ENCODE results near the gene ICAM1.

The ICAM1 gene

DNA sequence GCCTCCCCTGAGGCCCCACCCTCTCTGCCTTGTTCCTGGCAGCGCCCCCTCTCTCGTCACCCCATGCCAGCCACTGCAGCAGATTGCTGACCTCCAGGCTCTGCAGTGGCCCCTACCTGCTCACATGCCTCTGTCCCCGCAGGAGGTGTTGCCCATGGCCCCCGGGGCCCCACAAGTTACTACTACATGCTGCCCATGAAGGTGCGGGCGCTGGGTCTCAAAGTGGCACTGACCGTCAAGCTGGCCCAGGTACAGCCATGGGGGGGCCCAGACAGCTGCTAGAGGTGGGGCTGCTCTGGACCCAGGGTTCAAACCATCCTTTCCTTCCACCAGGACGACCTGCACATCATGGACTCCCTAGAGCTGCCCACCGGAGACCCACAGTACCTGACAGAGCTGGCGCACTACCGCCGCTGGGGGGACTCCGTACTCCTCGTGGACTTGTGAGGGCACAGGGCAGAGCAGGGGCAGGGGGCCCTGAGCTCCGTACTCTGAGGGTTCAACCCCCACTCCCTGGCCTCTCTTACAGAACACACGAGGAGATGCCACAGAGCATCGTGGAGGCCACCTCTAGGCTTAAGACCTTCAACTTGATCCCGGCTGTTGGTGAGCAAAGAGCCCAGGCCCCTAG lies 12.7 kb upstream of the ICAM1 start:
- no peak for DNase-seq (ENCODE audit: low spot score)
- TF ChIP-seq, protein P1, sequence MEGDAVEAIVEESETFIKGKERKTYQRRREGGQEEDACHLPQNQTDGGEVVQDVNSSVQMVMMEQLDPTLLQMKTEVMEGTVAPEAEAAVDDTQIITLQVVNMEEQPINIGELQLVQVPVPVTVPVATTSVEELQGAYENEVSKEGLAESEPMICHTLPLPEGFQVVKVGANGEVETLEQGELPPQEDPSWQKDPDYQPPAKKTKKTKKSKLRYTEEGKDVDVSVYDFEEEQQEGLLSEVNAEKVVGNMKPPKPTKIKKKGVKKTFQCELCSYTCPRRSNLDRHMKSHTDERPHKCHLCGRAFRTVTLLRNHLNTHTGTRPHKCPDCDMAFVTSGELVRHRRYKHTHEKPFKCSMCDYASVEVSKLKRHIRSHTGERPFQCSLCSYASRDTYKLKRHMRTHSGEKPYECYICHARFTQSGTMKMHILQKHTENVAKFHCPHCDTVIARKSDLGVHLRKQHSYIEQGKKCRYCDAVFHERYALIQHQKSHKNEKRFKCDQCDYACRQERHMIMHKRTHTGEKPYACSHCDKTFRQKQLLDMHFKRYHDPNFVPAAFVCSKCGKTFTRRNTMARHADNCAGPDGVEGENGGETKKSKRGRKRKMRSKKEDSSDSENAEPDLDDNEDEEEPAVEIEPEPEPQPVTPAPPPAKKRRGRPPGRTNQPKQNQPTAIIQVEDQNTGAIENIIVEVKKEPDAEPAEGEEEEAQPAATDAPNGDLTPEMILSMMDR (IDR thresholded peaks at IDR 0.05; ENCODE audit: extremely low read depth, missing control alignments): no peak

DNA sequence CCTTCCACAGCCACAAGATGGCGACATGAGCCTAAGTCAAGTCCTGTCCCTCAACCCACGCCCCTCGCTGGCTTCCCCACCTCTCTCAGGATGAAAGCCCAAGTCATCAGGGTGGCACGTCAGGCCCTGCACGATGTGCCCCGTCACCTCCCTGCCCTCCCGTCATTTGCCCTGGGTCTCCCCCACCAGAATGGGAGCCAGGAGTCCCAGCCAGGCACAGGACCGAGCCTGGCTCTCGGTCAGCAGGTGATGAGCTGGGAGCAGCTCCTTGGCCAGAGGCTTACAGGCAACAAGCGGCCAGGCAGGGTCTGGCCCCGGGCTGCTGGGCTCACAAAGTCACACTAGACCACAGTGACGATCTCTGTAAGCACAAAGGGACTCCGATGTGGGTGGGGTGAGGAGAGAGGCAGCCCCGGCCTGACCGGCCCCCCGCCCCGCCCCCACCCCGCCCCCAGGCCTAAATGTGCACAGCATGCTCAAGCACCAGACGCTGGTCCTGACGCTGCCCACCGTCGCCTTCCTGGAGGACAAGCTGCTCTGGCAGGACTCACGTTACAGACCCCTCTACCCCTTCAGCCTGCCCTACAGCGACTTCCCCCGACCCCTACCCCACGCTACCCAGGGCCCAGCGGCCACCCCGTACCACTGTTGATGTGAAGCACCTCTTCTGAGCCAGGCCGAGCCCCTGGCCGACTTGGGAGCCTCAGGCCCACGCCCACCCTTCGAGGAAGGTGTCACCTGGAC lies 11.6 kb upstream of the ICAM1 start:
- TF ChIP-seq, protein P1 (IDR thresholded peaks at IDR 0.05; ENCODE audit: extremely low read depth, missing control alignments): peak; percentile 65
- DNase-seq (ENCODE audit: low spot score): peak; percentile 85

DNA sequence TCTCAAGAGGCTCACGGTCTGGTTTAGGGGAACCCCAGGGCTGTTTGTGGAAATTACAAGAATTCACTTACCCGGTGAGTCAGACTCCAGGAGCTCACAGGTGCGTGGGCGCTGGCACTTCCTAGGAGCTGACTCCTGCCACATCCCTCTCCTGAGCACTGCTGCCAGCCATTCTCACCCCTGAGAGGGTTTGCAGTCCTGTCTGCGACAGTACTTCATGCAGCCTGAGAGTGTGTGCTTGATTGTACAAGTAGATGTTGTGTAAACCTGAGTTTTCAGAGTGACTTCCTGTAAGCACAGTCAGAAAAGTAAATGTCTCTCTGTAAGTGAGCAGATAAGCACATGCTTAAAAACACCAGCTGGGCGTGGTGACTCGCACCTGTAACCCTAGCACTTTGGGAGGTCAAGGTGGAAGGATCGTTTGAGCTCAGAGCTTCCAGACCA lies 10.8 kb upstream of the ICAM1 start:
- TF ChIP-seq, protein P1 (IDR thresholded peaks at IDR 0.05; ENCODE audit: extremely low read depth, missing control alignments): no peak
- no peak for DNase-seq (ENCODE audit: low spot score)

DNA sequence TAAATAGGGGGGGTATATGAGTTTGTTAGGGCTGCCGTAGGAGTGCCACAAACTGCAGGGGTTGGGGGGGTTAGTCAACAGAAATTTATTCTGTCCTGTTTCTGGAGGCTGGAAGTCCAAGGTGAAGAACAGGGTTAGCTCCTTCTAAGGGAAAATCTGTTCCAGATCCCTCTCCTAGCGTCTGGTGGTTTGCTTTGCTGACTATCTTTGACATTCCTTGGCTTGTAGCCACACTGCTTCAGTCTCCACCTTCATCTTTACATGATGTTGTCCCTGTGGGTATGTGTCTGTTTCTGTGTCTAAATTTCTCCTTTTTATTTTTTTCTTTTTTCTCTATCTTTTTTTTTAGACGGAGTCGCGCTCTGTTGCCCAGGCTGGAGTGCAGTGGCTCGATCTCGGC lies 8.1 kb upstream of the ICAM1 start:
- DNase-seq (ENCODE audit: low spot score): no peak
- TF ChIP-seq, protein P1 (IDR thresholded peaks at IDR 0.05; ENCODE audit: extremely low read depth, missing control alignments): no peak

DNA sequence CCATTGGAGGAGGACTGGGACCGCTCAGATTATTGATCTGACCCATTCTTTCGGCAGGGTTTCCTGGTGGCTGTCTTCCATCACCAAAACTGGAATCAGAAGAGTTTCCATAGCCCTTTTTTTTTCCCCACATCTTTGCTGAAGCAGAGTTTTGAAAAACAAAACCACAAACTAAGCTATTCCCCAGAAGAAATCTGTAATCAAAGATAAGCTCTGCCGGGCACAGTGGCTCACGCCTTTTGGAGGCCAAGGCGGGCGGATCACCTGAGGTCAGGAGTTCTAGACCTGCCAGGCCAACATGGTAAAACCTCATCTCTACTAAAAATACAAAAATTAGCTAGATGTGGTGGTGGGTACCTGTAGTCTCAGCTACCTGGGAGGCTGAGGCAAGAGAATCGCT lies 4.2 kb upstream of the ICAM1 start:
- TF ChIP-seq, protein P1 (IDR thresholded peaks at IDR 0.05; ENCODE audit: extremely low read depth, missing control alignments): no peak
- no peak for DNase-seq (ENCODE audit: low spot score)

DNA sequence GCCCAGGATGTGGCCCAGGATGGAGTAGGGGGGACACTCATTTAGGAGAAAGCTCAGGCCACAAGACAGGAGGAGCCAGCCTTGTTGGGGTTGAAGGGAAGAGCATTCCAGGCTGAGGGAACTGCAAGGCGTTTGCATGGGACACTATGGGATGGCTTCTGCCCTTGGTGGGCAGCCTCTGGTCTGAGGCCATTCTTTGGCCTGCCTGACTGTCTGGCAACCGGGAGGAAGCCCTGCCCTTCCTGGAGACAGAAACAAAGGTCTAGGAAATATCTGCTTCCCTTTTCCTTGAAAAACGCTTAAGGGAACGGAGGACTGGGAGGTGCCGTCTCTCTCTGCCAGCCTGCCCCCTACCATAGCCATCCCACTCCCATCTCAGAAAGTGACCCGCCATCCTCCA lies 2.8 kb upstream of the ICAM1 start:
- DNase-seq (ENCODE audit: low spot score): no peak
- TF ChIP-seq, protein P1 (IDR thresholded peaks at IDR 0.05; ENCODE audit: extremely low read depth, missing control alignments): no peak

DNA sequence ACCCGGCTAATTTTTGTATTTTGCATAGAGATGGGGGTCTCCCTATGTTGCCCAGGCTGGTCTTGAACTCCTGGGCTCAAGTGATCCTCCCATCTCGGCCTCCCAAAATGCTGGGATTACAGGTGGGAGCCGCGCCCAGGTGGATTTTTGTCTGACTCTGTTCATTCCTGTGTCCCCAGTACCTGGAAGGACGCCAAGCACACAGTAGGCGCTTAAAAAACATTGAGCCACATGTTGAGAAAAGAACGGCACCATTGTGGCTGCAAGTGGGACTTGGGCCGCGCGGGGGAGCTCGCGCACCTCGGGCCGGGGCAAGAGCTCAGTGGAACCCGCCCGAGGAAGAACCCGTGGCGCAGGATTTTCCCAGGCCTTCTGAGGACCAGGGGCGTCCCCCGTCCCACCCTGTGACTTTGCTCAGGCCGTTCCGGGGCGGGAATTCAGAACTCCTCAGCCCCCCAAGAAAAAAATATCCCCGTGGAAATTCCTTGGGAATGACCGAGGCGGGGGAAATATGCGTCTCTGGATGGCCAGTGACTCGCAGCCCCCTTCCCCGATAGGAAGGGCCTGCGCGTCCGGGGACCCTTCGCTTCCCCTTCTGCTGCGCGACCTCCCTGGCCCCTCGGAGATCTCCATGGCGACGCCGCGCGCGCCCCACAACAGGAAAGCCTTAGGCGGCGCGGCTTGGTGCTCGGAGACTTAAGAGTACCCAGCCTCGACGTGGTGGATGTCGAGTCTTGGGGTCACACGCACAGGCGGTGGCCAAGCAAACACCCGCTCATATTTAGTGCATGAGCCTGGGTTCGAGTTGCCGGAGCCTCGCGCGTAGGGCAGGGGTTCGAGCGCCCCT lies 1.4 kb upstream of the ICAM1 start:
- peak; percentile 81 for DNase-seq (ENCODE audit: low spot score)
- TF ChIP-seq, protein P1 (IDR thresholded peaks at IDR 0.05; ENCODE audit: extremely low read depth, missing control alignments): peak; percentile 96

All from GM20000 (cell line).